ENCODE data around the gene FAM174B.

Gene FAM174B

DNA sequence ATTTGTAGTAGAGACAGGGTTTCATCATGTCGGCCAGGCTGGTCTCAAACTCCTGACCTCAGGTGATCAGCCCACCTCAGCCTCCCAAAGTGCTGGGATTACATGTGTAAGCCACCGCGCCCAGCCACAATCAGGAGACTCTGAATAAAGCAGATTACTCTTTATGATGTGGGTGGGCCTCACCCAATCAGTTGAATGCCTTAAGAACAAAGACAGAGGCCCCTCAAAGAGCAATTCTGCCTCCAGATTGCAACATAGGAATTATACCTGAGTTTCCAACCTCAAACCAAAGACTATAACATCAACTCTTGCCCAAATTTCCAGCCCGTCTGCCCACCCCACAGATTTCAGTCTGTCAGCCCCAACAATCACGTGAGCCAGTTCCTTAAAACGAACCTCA, 18.8 kb upstream of the FAM174B start:
- H3K4me2 ChIP-seq (ENCODE audit: low read length), result no peak overlapping the region
- no peaks in the 10 kb centered on the region for H3F3A ChIP-seq (ENCODE audit: insufficient read depth, low read length)
- no peaks in the 10 kb centered on the region for H3K9me3 ChIP-seq (ENCODE audit: low read length)
- H2AFZ ChIP-seq (ENCODE audit: low read length), result no peak overlapping the region
- H4K20me1 ChIP-seq (ENCODE audit: insufficient read depth, low read length), result no peaks in the 10 kb centered on the region
- H3K4me1 ChIP-seq (ENCODE audit: insufficient read depth, low read length, severe bottlenecking), result no peaks in the 10 kb centered on the region
- no peaks in the 10 kb centered on the region for H3K79me2 ChIP-seq (ENCODE audit: insufficient read depth, low read length)
- peaks cover 6% of the 10 kb centered on the region; the same call in 1 of the 2 replicates for H3K27me3 ChIP-seq (ENCODE audit: insufficient read depth, low read length)
- H3K9ac ChIP-seq (ENCODE audit: low read length), result no peak overlapping the region
- H3K9me2 ChIP-seq (ENCODE audit: low read depth, low read length), result no peaks in the 10 kb centered on the region
- H3K4me3 ChIP-seq (ENCODE audit: low read depth, low read length, poor library complexity, severe bottlenecking), result no peak overlapping the region
- no peak overlapping the region for H3K27ac ChIP-seq (ENCODE audit: low read depth, low read length, poor library complexity, severe bottlenecking)
- TF ChIP-seq, protein P1, sequence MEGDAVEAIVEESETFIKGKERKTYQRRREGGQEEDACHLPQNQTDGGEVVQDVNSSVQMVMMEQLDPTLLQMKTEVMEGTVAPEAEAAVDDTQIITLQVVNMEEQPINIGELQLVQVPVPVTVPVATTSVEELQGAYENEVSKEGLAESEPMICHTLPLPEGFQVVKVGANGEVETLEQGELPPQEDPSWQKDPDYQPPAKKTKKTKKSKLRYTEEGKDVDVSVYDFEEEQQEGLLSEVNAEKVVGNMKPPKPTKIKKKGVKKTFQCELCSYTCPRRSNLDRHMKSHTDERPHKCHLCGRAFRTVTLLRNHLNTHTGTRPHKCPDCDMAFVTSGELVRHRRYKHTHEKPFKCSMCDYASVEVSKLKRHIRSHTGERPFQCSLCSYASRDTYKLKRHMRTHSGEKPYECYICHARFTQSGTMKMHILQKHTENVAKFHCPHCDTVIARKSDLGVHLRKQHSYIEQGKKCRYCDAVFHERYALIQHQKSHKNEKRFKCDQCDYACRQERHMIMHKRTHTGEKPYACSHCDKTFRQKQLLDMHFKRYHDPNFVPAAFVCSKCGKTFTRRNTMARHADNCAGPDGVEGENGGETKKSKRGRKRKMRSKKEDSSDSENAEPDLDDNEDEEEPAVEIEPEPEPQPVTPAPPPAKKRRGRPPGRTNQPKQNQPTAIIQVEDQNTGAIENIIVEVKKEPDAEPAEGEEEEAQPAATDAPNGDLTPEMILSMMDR (IDR thresholded peaks at IDR 0.05; ENCODE audit: low read length), result no peak
- TF ChIP-seq EZH2 (IDR thresholded peaks at IDR 0.05; ENCODE audit: borderline replicate concordance, low read length), result no peak
- H3K36me3 ChIP-seq (ENCODE audit: insufficient read depth, low read length), result no peaks in the 10 kb centered on the region

DNA sequence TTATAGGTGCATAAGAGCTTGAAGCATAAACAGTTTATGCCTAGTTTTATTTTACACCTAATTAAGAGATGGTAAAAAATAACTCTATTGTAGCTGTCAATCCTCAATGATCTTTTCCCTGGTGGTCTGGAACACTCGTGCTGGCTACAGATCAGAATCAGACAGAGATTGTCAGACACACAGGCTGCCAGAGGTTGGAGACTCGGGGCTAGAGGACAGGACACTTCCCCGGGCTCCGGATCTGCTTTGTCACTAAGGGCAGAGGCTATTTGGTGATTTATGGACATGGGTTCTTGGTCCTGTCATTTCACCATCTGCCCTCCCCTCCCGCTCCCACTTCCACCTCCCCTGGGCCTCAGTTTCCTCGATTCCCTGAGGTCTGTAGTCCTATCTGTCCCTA, 16.5 kb upstream of the FAM174B start:
- Histone ChIP-seq H3K4me3 (ENCODE audit: low read depth, low read length, poor library complexity, severe bottlenecking) (no peak overlapping the region), H3F3A (ENCODE audit: insufficient read depth, low read length) (no peaks in the 10 kb centered on the region), H3K9me3 (ENCODE audit: low read length) (no peaks in the 10 kb centered on the region), H3K9me2 (ENCODE audit: low read depth, low read length) (no peaks in the 10 kb centered on the region), H3K27ac (ENCODE audit: low read depth, low read length, poor library complexity, severe bottlenecking) (no peak overlapping the region), H3K79me2 (ENCODE audit: insufficient read depth, low read length) (no peaks in the 10 kb centered on the region), H3K4me2 (ENCODE audit: low read length) (no peak overlapping the region), H2AFZ (ENCODE audit: low read length) (no peak overlapping the region), H3K9ac (ENCODE audit: low read length) (no peak overlapping the region), H3K4me1 (ENCODE audit: insufficient read depth, low read length, severe bottlenecking) (no peaks in the 10 kb centered on the region), H3K36me3 (ENCODE audit: insufficient read depth, low read length) (no peaks in the 10 kb centered on the region), H3K27me3 (ENCODE audit: insufficient read depth, low read length) (peaks cover 6% of the 10 kb centered on the region; the same call in 1 of the 2 replicates), H4K20me1 (ENCODE audit: insufficient read depth, low read length) (no peaks in the 10 kb centered on the region)
- TF ChIP-seq, protein P1 (IDR thresholded peaks at IDR 0.05; ENCODE audit: low read length), result no peak
- TF ChIP-seq EZH2 (IDR thresholded peaks at IDR 0.05; ENCODE audit: borderline replicate concordance, low read length), result no peak

DNA sequence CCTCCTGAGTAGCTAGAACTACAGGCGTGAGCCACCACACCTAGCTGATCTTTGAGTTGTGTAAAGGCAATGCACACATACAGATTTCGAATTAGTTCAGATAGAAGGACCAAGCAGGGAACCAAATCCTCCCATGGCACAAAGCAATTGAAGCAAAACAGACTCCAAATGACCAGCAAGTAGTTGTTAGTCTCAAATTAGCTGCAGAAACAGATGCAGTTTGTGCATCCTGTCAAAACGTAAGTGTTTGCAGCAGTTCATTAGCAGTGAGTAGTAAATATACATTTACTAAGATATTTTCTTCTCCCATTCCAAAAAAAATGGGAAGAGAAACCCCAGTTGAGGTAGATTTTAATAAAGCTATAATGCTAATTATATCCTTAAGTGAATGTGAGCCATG, 15.8 kb upstream of the FAM174B start:
- TF ChIP-seq, protein P1 (IDR thresholded peaks at IDR 0.05; ENCODE audit: low read length), result no peak
- no peak for TF ChIP-seq EZH2 (IDR thresholded peaks at IDR 0.05; ENCODE audit: borderline replicate concordance, low read length)

More for the DNA sequence above, 15.8 kb upstream of the FAM174B start:
- Histone ChIP-seq H3K4me3 (ENCODE audit: low read depth, low read length, poor library complexity, severe bottlenecking) (no peak overlapping the region), H3K4me2 (ENCODE audit: low read length) (no peak overlapping the region), H4K20me1 (ENCODE audit: insufficient read depth, low read length) (no peaks in the 10 kb centered on the region), H2AFZ (ENCODE audit: low read length) (no peak overlapping the region), H3K9ac (ENCODE audit: low read length) (no peak overlapping the region), H3K9me2 (ENCODE audit: low read depth, low read length) (no peaks in the 10 kb centered on the region), H3K9me3 (ENCODE audit: low read length) (no peaks in the 10 kb centered on the region), H3F3A (ENCODE audit: insufficient read depth, low read length) (no peaks in the 10 kb centered on the region), H3K27me3 (ENCODE audit: insufficient read depth, low read length) (peaks cover 6% of the 10 kb centered on the region; the same call in 1 of the 2 replicates), H3K36me3 (ENCODE audit: insufficient read depth, low read length) (no peaks in the 10 kb centered on the region), H3K79me2 (ENCODE audit: insufficient read depth, low read length) (no peaks in the 10 kb centered on the region), H3K4me1 (ENCODE audit: insufficient read depth, low read length, severe bottlenecking) (no peaks in the 10 kb centered on the region), H3K27ac (ENCODE audit: low read depth, low read length, poor library complexity, severe bottlenecking) (no peak overlapping the region)

All from OCI-LY1 (cell line).